GM20431 (cell line): ENCODE results near the gene ATM.
"Not testable (repeated sequence)": the region's sequence is repeated elsewhere in the genome, so short reads cannot be mapped to it uniquely, and the experiment has no call there.

Experiments
- in situ Hi-C: fragments of 300-500 bp; cut with MseI, MboI; formaldehyde crosslinking; loops from one replicate; pipeline ENCODE4 v1.15.0; 2020; ENCODE audit warnings: low sequenced_read_pairs; ENCODE audit not compliant: unreplicated experiment

Gene ATM

DNA sequence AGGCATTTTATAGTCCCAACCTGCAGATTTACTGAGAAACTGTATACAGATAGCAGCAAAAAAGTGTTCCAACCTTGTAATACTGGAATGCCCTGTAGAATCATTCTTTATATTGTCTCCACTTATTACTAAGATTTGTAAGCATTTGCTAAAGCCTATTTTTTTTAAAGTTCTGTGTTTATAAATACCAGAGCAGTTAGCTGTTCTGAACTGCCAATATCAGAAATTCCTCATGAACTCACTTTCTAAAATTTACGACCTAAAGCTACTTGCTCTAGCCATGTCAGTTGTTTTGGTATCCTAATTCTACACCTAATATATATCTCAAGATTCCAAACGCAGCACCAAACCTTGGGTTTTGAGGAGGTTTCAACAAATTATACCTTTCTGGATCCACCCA is 141.3 kb downstream of the ATM start:
- in situ Hi-C loops, result no loop called here

DNA sequence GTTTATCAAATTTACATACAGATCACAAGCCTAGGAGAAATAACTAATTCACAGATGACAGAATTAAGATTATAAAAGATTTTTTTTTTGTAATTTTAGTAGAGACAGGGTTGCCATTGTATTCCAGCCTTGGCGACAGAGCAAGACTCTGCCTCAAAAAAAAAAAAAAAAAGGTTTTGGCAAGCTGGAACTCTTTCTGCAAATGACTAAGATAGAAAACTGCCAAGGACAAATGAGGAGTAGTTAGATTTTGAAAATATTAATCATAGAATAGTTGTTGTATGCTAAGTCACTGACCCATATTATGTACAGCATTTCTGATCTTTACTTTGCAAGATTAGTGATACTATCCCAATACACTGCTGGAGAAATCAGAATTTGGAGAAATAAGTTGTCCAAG is 145.3 kb downstream of the ATM start:
- in situ Hi-C loops, result no loop called here

- in situ Hi-C loops, result no loop called here
Observed at GRCh38 chr11:108369064-108369463, 146.2 kb downstream of the ATM start.

GRCh38 chr11:108370315-108370714 is 147.4 kb downstream of the ATM start:
- in situ Hi-C loops, result no loop called here

DNA sequence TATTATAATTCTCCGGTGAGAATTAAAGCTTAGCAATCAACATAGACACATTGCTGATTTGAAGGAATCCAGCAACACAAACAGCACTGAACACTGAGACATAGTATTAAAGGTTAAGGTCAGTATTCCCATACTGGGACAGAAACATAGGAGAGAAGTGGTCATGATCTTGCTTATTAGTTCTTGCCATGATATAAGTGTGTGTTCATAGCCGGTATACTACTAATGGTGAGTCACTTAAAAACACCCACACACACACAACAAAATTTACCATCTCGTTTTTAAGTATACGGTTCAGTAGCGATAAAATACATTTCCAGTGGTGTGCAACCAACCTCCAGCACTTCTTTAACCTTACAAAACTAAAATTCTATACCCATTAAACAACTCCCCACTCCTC is 148.1 kb downstream of the ATM start:
- in situ Hi-C loops, result no loop called here

- in situ Hi-C loops, result not testable (repeated sequence)
Observed at GRCh38 chr11:108373505-108373904, 150.6 kb downstream of the ATM start.

- in situ Hi-C loops, result no loop called here
Observed at GRCh38 chr11:108388576-108388975, 165.7 kb downstream of the ATM start.

DNA sequence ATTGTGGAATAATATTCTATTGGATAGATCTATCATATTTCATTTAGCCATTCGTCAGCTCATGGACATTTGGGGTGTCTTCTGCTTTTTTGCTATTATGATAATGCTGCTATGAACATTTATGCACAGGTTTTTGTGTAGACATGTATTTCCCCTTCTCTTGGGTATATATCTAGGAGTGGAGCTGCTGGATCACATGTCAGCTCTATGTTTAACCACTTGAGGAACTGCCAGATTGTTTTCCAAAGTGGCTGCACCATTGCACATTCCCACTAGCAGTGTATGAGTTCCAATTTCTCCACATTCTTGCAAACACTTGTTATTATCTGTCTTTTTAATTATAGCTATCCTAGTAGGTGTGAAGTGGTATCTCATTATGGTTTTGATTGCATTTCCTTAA is 169.5 kb downstream of the ATM start:
- in situ Hi-C loops, result no loop called here

- in situ Hi-C loops, result no loop called here
Observed at GRCh38 chr11:108393046-108393445, 170.2 kb downstream of the ATM start.

DNA sequence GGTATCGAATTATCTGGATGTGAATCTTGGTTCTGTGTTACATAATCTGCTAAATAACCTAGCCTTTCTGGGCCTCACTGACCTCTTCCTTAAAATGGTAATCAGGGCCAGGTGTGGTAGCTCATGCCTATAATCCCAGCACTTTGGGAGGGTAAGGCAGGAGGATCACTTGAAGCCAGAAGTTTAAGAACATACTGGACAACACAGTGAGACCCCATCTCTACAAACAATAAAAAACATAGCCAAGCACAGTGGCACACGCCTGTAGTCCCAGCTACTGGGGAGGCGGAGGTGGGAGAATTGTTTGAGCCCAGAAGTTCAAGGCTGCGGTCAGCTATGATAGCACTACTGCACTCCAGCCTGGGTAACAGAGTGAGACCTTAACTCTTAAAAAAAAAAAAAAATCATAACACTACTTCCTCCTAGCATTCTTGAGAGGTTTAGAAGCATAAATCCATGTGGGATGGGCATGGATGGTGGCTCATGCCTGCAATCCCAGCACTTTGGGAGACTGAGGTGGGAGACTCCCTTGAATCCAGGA is 171.9 kb downstream of the ATM start:
- in situ Hi-C loops, result no loop called here

- in situ Hi-C loops, result not testable (repeated sequence)
Observed at GRCh38 chr11:108396672-108397071, 173.8 kb downstream of the ATM start.

- in situ Hi-C loops, result no loop called here
Observed at GRCh38 chr11:108398439-108398838, 175.6 kb downstream of the ATM start.

DNA sequence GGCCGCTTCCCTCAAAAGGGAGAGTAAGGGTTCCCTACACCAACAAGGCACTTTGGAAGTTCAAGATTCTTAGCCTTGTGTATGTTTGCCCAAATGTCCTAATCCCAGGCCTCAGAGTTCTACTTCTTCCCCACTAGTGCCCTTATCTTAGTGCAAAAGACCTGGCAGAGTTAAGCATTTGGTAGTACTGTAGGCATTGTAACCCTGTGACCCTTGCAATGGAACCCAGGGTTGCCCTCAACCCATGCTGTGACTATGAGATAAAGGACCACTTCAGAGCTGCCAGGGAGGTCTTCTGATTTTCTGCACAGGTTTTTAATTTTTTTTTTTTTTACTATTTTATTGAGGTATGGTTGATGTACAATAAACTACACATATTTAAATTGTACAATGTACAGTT is 179.4 kb downstream of the ATM start:
- in situ Hi-C loops, result no loop called here

- in situ Hi-C loops, result no loop called here
Observed at GRCh38 chr11:108403052-108403451, 180.2 kb downstream of the ATM start.

GRCh38 chr11:108405706-108406105 is 182.8 kb downstream of the ATM start:
- in situ Hi-C loops, result no loop called here

GRCh38 chr11:108414958-108415357 is 192.1 kb downstream of the ATM start:
- in situ Hi-C loops, result loop anchor here (10.0 kb wide), 1 partner anchor 220 kb away; no protein-coding TSS in a partner anchor

DNA sequence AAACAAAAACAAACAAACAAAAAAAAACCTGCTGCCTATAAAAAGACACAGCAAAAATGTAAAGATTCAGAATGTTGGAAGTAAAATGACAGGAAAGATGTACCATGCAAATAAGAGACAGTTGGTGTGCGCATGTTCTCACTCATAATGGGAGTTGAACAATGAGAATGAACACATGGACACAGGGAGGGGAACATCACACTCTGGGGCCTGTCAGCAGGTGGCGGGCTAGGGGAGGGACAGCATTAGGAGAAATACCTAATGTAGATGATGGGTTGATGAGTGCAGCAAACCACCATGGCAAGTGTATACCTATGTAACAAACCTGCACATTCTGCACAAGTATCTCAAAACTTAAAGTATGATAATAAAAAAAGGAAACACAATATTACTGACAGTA is 194.7 kb downstream of the ATM start:
- in situ Hi-C loops, result loop anchor here (10.0 kb wide), 1 partner anchor 217 kb away; no protein-coding TSS in a partner anchor
